Measurements from ENCODE around the gene S100A13. TPM values are rescaled to one million over a fixed set of nuclear protein-coding genes. Genes with fewer than 3 reads are reported as not detected.
A peak's percentile ranks its signal among the peaks of the same experiment; 100 is the strongest.
"Not testable (repeated sequence)": the region's sequence is repeated elsewhere in the genome, so short reads cannot be mapped to it uniquely, and the experiment has no call there.

The S100A13 gene
- 82.0 and 115 TPM in 2 replicates for total RNA-seq
- polyA plus RNA-seq: 248 and 282 TPM in 2 replicates

DNA sequence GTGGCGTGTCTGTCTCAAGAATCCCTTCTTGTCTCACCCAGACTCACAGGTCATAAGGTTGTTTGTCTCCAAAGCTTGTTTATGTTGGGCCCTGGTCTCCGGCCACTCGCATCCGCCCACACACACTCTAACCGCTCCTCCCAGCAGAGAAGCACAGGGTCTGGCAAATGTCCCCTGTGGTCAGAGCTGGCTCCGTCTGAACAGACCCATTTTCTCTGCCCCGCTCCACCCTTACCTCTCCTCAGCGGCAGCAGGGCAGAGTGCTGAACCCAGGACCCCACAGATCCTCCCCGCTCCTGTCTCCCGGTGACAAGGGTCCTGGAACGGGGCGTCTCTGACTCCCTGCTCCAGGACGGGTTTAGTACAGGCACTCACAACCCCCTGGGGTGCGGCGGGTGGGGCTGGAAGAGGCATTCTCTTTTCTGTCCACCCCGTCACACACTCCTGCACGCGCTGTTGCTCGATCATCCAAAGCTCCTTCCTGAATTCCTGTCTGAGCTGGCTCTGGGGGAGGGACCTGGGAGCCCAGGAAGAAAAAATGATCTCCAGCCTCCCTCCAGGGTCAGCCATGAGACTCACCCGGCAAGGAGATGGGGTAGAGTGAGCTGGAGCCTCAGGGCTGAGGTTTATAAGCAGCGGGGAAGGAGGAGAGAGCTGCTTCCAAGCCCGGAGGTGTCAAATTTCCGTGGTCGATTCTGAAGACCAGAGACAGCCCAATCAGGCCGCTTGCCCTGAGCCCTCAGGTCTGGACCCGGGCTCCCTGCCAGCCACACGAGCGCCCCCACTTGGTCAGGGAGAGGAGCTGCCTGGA, at the start of gene S100A13:
Gene S100A13, minus strand, starts transcription at position 602 of the 811 bp plus-strand sequence. CDS start 1,033 bp downstream, outside the sequence.
- peak within 1 kb of the TSS; percentile 68 for H3K4me3 ChIP-seq
- peaks cover 15% of the 10 kb centered on the region for H3K79me2 ChIP-seq
- DNase-seq (ENCODE audit: low spot score): peak; percentile 91
- no peaks in the 10 kb centered on the region for H3K9me2 ChIP-seq (replicated peaks; ENCODE audit: insufficient read depth)
- no peaks in the 10 kb centered on the region for H3K36me3 ChIP-seq (replicated peaks; ENCODE audit: insufficient read depth, low read depth)
- WGBS (ENCODE audit: low lambda C conversion rate, missing lambda C conversion rate): 3% methylated on average over 28 of the region's 28 CpGs
- H3K4me2 ChIP-seq: peak within 1 kb of the TSS; percentile 96
- TF ChIP-seq EZH2phosphoT487 (IDR thresholded peaks at IDR 0.05; ENCODE audit: low read depth, severe bottlenecking, unreplicated experiment) (no peak), EZH2 (IDR thresholded peaks at IDR 0.05; ENCODE audit: borderline replicate concordance) (no peak)
- TF ChIP-seq, protein P1, sequence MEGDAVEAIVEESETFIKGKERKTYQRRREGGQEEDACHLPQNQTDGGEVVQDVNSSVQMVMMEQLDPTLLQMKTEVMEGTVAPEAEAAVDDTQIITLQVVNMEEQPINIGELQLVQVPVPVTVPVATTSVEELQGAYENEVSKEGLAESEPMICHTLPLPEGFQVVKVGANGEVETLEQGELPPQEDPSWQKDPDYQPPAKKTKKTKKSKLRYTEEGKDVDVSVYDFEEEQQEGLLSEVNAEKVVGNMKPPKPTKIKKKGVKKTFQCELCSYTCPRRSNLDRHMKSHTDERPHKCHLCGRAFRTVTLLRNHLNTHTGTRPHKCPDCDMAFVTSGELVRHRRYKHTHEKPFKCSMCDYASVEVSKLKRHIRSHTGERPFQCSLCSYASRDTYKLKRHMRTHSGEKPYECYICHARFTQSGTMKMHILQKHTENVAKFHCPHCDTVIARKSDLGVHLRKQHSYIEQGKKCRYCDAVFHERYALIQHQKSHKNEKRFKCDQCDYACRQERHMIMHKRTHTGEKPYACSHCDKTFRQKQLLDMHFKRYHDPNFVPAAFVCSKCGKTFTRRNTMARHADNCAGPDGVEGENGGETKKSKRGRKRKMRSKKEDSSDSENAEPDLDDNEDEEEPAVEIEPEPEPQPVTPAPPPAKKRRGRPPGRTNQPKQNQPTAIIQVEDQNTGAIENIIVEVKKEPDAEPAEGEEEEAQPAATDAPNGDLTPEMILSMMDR (IDR thresholded peaks at IDR 0.05; ENCODE audit: poor library complexity): peak; percentile 75
- H3K4me1 ChIP-seq (ENCODE audit: insufficient read depth): peaks cover 39% of the 10 kb centered on the region
- H2AFZ ChIP-seq: peak within 1 kb of the TSS; percentile 91
- H3K27me3 ChIP-seq: no peaks in the 10 kb centered on the region
- no peaks in the 10 kb centered on the region for H4K20me1 ChIP-seq (ENCODE audit: insufficient read depth, poor library complexity, severe bottlenecking)
- H3K27ac ChIP-seq: peak within 1 kb of the TSS; percentile 96
- no peaks in the 10 kb centered on the region for H3K9me3 ChIP-seq (ENCODE audit: low read depth)

DNA sequence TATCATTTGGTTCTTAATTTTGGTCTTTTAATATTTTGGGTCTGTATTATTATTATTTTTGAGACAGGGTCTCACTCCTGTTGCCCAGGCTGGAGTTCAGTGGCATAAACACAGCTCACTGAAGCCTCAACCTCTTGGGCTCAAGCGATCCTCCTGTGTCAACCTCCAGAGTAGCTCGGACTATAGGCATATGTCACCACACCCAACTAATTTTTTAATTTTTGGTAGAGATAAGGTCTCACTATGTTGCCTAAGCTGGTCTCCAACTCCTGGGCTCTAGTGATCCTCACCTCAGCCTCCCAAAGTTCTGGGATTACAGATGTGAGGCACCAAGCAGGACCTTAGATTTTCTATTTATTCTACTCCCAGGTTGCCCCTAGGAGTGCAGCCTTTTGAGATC, 46.2 kb upstream of the S100A13 start:
- Histone ChIP-seq H3K4me1 (ENCODE audit: insufficient read depth) (peaks cover 19% of the 10 kb centered on the region), H3K9me3 (ENCODE audit: low read depth) (no peaks in the 10 kb centered on the region), H4K20me1 (ENCODE audit: insufficient read depth, poor library complexity, severe bottlenecking) (no peaks in the 10 kb centered on the region), H3K79me2 (peaks cover 21% of the 10 kb centered on the region), H3K4me2 (no peak overlapping the region), H3K9me2 (replicated peaks; ENCODE audit: insufficient read depth) (no peaks in the 10 kb centered on the region), H3K36me3 (replicated peaks; ENCODE audit: insufficient read depth, low read depth) (no peaks in the 10 kb centered on the region), H3K27me3 (peaks cover 8% of the 10 kb centered on the region), H2AFZ (no peak overlapping the region), H3K4me3 (no peak overlapping the region), H3K27ac (no peak overlapping the region)
- TF ChIP-seq EZH2phosphoT487 (IDR thresholded peaks at IDR 0.05; ENCODE audit: low read depth, severe bottlenecking, unreplicated experiment): no peak
- DNase-seq (ENCODE audit: low spot score): no peak
- 95% methylated on average over 2 of the region's 2 CpGs for WGBS (ENCODE audit: low lambda C conversion rate, missing lambda C conversion rate)

DNA sequence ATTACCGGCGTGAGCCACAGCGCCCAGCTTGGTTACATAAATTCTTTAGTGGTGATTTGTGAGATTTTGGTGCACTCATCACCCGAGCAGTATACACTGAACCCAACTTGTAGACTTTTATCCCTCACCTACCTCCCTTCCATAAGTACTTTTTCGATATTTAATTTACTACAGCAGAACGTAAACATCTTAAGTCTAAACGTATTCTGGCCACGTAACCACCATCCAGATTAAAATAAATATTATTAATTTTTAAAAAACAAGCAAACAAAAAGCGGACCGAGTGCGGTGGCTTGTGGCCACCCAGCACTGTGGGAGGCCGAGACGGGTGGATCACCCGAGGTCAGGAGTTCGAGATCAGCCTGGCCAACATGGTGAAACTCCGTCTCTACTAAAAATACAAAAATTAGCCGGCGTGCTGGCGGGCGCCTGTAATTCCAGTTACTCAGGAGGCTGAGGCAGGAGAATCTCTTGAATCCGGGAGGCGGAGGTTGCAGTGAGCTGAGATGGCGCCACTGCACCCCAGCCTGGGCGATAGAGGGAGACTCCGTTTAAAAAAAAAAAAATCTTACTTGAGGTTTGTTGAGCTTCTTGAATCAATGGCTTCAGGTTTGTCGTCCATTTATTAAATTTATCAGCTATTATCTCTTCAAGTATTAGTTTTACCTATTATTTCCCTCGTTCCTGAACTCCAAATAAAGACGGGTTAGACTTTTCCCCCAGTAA, 44.5 kb upstream of the S100A13 start:
- not testable (repeated sequence) for H3K4me1 ChIP-seq (ENCODE audit: insufficient read depth); DNase-seq (ENCODE audit: low spot score); H3K9me2 ChIP-seq (replicated peaks; ENCODE audit: insufficient read depth); H3K9me3 ChIP-seq (ENCODE audit: low read depth); H3K27me3 ChIP-seq; H4K20me1 ChIP-seq (ENCODE audit: insufficient read depth, poor library complexity, severe bottlenecking); H3K36me3 ChIP-seq (replicated peaks; ENCODE audit: insufficient read depth, low read depth)
- peak overlapping the region; percentile 27 for H3K4me3 ChIP-seq
- H3K79me2 ChIP-seq: peaks cover 30% of the 10 kb centered on the region
- H3K4me2 ChIP-seq: peak overlapping the region; percentile 71
- peak overlapping the region; percentile 67 for H3K27ac ChIP-seq
- WGBS (ENCODE audit: low lambda C conversion rate, missing lambda C conversion rate): 9% methylated on average over 28 of the region's 28 CpGs
- peak overlapping the region; percentile 65 for H2AFZ ChIP-seq

DNA sequence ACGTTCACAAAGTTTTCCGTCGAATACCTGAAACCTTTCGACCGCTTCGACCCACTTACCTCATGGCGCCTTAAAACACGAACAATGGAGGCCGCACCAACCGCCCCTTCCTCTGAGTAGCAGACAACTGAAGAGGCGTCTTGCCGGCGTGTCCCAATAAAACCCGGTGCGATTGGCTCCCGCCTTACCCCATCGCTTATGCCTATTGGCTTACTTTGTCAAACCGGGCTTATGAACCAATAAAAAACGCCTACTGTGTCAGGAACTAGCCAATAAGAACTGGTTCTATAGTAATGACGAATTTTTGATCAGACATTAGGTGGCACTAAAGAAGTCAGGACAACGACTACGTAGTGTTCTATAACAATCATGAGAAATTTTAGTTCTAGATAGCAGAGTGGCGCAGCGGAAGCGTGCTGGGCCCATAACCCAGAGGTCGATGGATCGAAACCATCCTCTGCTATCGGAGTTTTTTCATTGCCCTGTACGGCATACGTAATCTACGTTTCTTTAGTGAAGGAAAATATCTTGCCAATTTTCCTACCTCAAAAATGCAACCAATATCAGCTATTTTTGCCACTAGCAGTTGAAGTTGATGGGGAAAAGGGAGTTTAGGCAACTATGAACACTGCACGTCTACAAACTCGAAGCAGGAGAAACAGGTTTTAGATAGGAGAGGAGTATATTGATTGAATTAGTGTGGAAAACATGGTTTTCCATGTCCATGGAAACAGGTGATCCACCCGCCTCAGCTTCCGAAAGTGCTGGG, 43.7 kb upstream of the S100A13 start, which contains the start of gene ILF2:
Gene ILF2, minus strand, starts transcription at position 135 of the 769 bp plus-strand sequence. Its CDS starts 71 bp downstream, at position 64.
- H3K9me2 ChIP-seq (replicated peaks; ENCODE audit: insufficient read depth): no peaks in the 10 kb centered on the region
- peak; percentile 97 for DNase-seq (ENCODE audit: low spot score)
- no peak for TF ChIP-seq EZH2 (IDR thresholded peaks at IDR 0.05; ENCODE audit: borderline replicate concordance)
- peaks cover 8% of the 10 kb centered on the region for H3K4me1 ChIP-seq (ENCODE audit: insufficient read depth)
- H3K4me2 ChIP-seq: peak within 1 kb of the TSS; percentile 88
- no peaks in the 10 kb centered on the region for H3K27me3 ChIP-seq
- peak within 1 kb of the TSS; percentile 65 for H2AFZ ChIP-seq
- peak within 1 kb of the TSS; percentile 75 for H3K27ac ChIP-seq
- H4K20me1 ChIP-seq (ENCODE audit: insufficient read depth, poor library complexity, severe bottlenecking): no peaks in the 10 kb centered on the region
- no peaks in the 10 kb centered on the region for H3K36me3 ChIP-seq (replicated peaks; ENCODE audit: insufficient read depth, low read depth)
- H3K9me3 ChIP-seq (ENCODE audit: low read depth): no peaks in the 10 kb centered on the region
- H3K4me3 ChIP-seq: peak within 1 kb of the TSS; percentile 27
- H3K79me2 ChIP-seq: peaks cover 30% of the 10 kb centered on the region
- WGBS (ENCODE audit: low lambda C conversion rate, missing lambda C conversion rate): under 1% methylated on average over 35 of the region's 35 CpGs
